Ecto neural progenitor cell (in vitro differentiated cells): Measurements from ENCODE around the gene STRN3.
"Not testable (repeated sequence)": the region's sequence is repeated elsewhere in the genome, so short reads cannot be mapped to it uniquely, and the experiment has no call there.

ENCODE experiments used
- DNase-seq: peaks from one replicate; pipeline ENCODE4 v3.0.0-alpha.2; 2018; ENCODE audit warnings: low spot score

Gene STRN3

GRCh38 chr14:31000629-31001338, 25.4 kb downstream of the STRN3 start:
- no peak for DNase-seq

- no peak for DNase-seq
These were observed 27.0 kb downstream of the STRN3 start for GRCh38 chr14:30999038-30999773.

DNA sequence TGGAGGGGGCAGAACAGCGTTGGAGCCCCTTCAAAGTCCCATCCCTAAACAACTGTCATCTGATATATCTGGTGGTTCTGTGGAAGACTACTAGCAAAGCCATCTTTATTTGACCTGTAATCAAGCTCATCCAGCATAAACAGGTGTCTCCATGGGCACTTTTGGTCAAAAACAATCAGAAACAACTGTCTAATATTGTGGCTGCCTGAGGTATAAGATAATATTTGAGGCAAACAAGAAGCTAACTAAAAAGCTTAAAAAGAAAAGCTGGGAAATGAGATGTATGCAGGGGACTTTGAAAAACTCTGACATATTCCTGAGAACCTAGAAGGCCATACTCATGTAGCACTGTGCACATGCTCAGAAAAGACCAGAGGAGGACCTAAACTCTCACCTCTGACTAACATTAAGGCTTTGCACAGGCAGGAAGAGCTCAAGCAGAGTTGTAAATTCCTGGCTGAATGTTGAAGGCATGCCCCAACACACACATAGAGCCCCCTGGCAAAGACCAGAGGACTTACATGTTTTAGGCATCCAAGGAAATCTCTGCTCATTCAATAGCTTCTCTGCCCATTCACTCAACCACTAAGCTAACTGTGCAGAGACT, 28.0 kb downstream of the STRN3 start:
- DNase-seq: no peak

GRCh38 chr14:30996892-30997659, 29.1 kb downstream of the STRN3 start:
- no peak for DNase-seq

GRCh38 chr14:30995689-30996088, 30.5 kb downstream of the STRN3 start:
- no peak for DNase-seq

GRCh38 chr14:30994681-30995620, 31.2 kb downstream of the STRN3 start:
- no peak for DNase-seq

DNA sequence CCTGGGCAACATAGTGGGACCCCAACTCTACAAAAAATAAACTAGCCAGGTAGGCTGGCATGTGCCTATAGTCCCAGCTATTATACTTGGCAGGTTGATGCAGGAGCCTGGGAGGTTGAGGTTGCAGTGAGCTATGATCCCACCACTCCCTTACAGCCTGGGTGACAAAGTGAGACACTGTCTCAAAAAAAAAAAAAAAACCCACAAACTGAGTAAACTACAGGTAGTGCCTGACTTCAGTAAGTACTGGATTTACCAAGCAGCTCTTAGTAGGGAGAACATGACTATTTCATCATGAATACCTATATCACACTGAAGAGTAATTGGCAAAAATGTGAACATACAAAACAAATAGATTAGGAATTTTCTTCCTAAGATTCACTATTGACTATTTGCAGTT, 33.1 kb downstream of the STRN3 start:
- DNase-seq: no peak

GRCh38 chr14:30991408-30991807, 34.8 kb downstream of the STRN3 start:
- no peak for DNase-seq

GRCh38 chr14:30990770-30991169, 35.4 kb downstream of the STRN3 start:
- no peak for DNase-seq

DNA sequence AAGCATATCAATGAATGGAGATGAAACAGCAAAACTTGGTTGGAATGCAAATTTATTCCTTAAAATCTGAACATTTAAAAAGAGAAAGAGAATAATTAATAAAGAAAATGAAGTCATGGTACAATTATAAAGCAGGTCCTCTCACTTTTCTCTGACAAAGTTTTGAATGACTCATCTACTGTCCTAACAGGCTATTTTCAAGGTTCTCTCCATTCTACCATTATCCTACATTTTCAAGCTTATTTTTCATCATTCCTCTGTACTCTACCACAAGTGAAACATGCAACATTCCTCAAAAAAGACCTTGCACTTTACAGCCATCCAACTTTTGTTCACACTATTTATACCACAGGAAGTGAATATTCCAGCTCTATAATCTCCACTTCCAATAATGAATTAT, 37.7 kb downstream of the STRN3 start:
- no peak for DNase-seq

DNA sequence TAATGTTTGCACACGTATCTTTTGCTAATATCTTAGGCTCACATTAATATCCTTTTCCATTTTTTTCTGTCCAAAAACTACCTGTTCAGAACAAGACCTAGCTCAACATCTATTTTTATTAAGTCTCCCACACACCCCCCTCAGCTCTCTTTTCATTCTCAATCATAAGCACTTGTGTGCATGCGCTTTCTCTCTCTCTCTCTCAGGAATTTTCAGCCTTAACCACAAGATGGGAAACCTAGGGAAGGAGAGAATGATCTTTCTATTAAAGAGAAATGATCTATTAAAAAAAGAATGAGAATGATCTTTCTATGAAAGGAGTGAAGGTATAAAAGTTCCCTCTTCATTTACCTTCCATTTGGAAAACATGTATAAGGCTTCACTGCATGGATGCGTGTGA, 40.4 kb downstream of the STRN3 start:
- no peak for DNase-seq

DNA sequence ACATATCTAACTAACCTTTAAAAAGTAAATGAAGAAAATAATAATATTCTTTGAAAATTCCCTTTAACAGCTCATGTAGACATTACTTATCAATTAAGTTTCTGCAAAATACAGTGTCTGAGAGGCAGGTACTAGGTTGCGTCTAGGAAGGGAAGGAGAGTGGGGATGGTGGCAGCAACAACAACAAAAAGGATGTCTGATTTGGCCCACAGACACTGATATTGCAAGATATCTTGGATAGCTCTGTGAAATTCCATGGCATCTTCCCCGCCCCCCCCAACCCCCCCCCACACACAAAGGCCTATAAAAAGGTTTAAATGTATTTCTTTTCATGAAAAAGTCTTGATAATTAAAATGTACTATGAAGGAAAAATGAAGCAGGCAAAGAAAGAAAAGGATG, 42.3 kb downstream of the STRN3 start:
- DNase-seq: no peak

DNA sequence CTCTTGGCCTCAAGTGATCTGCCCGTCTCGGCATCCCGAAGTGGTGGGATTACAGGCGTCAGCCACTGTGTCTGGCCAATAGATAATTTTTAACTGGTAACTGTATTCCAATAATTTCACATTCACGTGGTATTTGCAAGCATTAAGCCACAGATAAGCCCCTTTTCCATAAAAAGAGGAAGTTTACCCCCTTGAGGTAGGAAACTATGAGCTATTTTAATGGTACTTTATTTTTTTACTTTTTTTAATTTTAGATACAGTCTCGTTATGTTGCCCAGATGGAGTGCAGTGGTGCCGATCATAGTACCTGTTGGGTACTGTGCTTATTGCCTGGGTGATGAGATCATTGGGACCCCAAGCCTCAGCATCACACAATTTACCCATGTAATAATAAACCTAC, 43.6 kb downstream of the STRN3 start:
- no peak for DNase-seq

DNA sequence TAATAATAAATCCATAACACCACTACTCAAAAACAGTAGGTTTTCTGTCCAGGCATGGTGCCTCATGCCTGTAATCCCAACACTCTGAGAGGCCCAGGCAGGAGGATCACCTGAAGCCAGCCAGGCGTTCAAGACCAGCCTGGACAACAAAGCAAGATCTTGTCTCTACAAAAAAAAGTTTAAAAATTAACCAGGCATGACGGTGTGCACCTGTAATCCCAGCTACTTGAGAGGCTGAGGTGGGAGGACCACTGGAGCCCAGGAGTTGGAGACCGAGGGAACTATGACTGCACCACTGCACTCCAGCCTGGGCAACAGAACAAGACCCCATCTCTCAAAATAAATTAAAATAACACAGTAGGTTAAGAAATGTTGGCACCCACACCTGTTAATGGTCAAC, 45.2 kb downstream of the STRN3 start:
- DNase-seq: no peak

DNA sequence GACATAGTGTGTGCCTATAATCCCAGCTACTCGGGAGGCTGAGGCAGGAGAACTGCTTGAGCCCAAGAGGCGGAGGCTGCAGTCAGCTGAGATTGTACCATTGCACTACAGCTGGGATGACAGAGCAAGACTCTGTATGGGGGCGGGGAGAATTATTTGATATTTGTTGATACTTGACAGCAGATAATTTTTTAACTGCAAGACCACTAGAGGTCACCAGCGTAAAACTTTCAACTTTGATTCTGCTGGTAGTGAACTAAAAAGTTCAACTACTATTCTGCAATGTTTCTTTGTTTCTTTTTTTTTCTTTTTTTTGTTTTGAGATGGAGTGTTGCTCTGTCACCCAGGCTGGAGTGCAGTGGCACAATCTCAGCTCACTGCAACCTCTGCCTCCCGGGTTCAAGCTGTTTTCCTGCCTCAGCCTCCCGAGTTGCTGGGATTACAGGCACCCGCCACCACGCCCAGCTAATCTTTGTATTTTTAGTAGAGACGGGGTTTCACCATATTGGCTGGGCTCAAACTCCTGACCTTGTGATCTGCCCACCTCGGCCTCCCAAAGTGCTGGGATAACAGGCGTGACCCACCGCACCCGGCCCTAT, 46.0 kb downstream of the STRN3 start:
- not testable (repeated sequence) for DNase-seq

DNA sequence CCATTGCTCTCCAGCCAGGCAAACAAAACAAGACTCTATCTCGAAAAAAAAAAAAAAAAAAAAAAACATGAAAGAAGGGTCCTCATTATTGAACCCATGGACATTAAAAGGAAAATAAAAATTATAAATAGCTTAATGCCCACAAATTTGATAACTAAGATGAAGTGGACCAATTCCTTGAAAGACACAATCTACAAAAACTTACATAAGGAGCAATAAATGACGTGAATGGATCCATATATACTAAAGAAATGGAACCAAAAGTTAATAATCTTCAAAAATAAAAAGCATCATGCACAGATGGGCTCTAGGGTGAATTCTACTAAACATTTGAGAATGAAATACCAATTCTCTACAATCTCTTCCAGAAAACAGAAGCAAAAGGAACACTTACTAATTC, 48.4 kb downstream of the STRN3 start:
- DNase-seq: no peak

DNA sequence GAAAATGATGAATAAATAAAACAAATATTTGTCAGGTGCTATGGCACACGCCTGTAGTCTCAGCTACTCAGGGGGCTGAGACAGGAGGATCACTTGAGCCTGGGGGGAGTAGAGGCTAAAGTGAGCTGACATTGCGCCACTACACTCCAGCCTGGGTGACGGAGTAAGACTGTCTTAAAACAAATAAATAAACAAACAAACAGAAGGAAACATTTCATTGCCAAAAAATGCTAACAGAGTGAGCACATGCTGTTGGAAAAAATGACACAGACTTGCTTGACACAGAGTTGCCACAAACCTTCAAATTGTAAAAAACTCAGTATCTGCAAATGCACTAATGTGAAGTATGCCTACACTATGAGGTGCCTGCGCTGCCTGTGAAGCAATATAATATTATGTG, 51.6 kb downstream of the STRN3 start:
- DNase-seq: no peak

DNA sequence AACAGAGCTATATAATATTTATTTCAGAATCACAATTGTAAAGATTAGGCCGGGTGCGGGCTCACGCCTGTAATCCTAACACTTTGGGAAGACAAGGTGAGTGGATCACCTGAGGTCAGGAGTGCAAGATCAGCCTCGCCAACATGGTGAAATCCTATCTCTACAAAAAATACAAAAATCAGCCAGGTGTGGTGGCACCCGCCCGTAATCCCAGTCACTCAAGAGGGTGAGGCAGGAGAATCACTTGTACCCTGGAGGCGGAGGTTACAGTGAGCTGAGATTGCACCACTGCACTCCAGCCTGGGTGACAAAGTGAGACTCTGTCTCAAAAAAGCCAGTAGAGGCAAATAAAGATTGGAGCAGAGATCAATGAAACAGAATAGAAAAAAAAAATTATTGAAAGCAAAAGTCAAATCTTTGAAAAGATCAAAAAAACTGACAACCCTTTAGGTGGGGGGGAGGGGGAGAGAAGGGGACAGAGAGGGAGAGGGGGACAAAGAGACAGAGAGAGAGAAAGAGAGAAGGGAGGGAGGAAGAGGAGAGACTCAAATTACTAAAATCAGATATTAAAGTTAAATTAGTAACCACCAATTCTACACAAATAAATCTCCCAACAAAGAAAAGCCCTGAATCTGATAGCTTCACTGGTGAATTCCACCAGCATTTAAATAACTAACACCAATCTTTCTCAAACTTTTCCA, 53.1 kb downstream of the STRN3 start:
- no peak for DNase-seq

DNA sequence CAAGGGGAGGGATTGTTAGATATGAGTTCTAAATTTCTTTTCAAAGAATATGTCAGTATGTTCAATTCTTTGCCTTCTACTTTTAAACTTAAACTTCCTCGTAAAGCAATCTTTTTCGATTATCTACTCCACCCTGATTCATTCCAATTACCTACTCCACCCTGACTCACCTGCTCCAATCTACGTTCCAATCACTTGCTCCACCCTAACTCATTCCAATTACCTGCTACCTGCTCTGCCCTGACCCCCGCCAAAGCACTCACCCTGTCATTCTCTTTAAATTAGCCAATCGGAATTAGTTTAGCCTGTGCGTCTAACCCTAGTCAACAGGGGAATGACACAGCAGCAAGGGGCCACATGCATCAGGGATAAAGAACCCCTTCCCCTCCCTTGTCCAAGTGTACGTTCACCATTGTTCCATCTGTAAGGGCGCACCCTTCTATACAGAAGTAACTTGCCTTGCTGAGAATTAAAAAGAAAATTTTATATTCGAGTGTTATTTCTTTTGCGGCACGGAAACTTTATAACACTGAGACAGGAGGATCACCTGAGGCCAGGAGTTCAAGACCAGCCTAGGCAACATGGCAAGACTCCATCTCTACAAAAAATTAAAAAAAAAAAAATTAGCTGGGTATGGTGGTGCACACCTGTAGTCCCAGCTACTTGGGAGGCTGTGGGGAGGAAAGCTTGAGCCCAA, 54.0 kb downstream of the STRN3 start:
- not testable (repeated sequence) for DNase-seq

- no peak for DNase-seq
These were observed 54.6 kb downstream of the STRN3 start for GRCh38 chr14:30971586-30971985.
